UCSD-AML1 (cell line): ENCODE results near the gene ZNF469.

ENCODE experiments used
- DNase-seq: peaks from one replicate; lab custom pipeline; 2025; ENCODE audit not compliant: unreplicated experiment; lab: John Stamatoyannopoulos, UW

ZNF469 gene

GRCh38 chr16:88382491-88383400 is at the start of gene ZNF469:
ZNF469 (plus strand) TSS chr16:88382959; CDS start chr16:88427471, 44,512 bp downstream.
- DNase-seq = no peak

GRCh38 chr16:88333848-88334777 is 48.6 kb upstream of the ZNF469 start:
- no peak for DNase-seq

- no peak for DNase-seq
Observed at GRCh38 chr16:88334778-88335720, 47.7 kb upstream of the ZNF469 start.

- no peak for DNase-seq
Observed at GRCh38 chr16:88337021-88337420, 45.7 kb upstream of the ZNF469 start.

- no peak for DNase-seq
Observed at GRCh38 chr16:88337538-88337937, 45.2 kb upstream of the ZNF469 start.

GRCh38 chr16:88338111-88338510 is 44.6 kb upstream of the ZNF469 start:
- no peak for DNase-seq

- DNase-seq = no peak
Observed at GRCh38 chr16:88338896-88339295, 43.9 kb upstream of the ZNF469 start.

GRCh38 chr16:88339930-88340754 is 42.6 kb upstream of the ZNF469 start:
- DNase-seq = no peak

- DNase-seq = no peak
Observed at GRCh38 chr16:88340755-88341150, 42.0 kb upstream of the ZNF469 start.

GRCh38 chr16:88341551-88342290 is 41.0 kb upstream of the ZNF469 start:
- DNase-seq = no peak

GRCh38 chr16:88342491-88342890 is 40.3 kb upstream of the ZNF469 start:
- DNase-seq = no peak

GRCh38 chr16:88343271-88343791 is 39.4 kb upstream of the ZNF469 start:
- no peak for DNase-seq

- no peak for DNase-seq
Observed at GRCh38 chr16:88344411-88345030, 38.2 kb upstream of the ZNF469 start.

GRCh38 chr16:88345031-88345720 is 37.6 kb upstream of the ZNF469 start:
- DNase-seq = no peak

GRCh38 chr16:88345721-88346560 is 36.8 kb upstream of the ZNF469 start:
- DNase-seq = no peak

- DNase-seq = no peak
Observed at GRCh38 chr16:88346680-88347505, 35.9 kb upstream of the ZNF469 start.
